Peyer's patch (tissue), 4 donors: ENCODE results near the gene PNPLA1. TPM values are rescaled to one million over a fixed set of nuclear protein-coding genes. Genes with fewer than 3 reads are reported as not detected.
A peak's percentile ranks its signal among the peaks of the same experiment; 100 is the strongest.
"Not testable (repeated sequence)": the region's sequence is repeated elsewhere in the genome, so short reads cannot be mapped to it uniquely, and the experiment has no call there.

Experiments used
- DNase-seq, 3 donors: peaks; one replicate each; pipeline ENCODE4 v3.0.0-alpha.2; 2017 to 2019
- H3K27ac ChIP-seq, 4 donors: fragments of 200-600 bp; sonication (generic); one replicate each; pipeline ENCODE4 v1.5.1; 2016 to 2019
- H3K27me3 ChIP-seq, 2 donors: fragments of 200-600 bp; sonication (generic); one replicate each; pipeline ENCODE4 v1.5.1; 2019
- H3K36me3 ChIP-seq, 3 donors: fragments of 200-600 bp; sonication (generic); one replicate each; pipeline ENCODE4 v1.5.1; 2016 to 2019
- H3K4me1 ChIP-seq, 4 donors: fragments of 200-600 bp; sonication (generic); one replicate each; pipeline ENCODE4 v1.5.1; 2016 to 2019
- H3K4me3 ChIP-seq, 4 donors: fragments of 200-600 bp; sonication (generic); 1 replicate in 3 of 4; 2 replicates in 1 of 4; pipeline ENCODE4 v1.5.1; 2016 to 2019; ENCODE audit warnings: mild to moderate bottlenecking in 1 of 4
- H3K9me3 ChIP-seq, 4 donors: fragments of 200-600 bp; sonication (generic); one replicate each; pipeline ENCODE4 v1.5.1; 2016 to 2019; ENCODE audit warnings: mild to moderate bottlenecking in 1 of 4
- CTCF ChIP-seq, 6 experiments: fragments of 450-650 bp in 4 of 6; fragments of 200-600 bp in 2 of 6; sonication (generic) in 1 of 6; IDR thresholded peaks; one replicate each; pipeline ENCODE4 v1.5.1; 2017 to 2019; ENCODE audit warnings: antibody characterized with exemption in 6 of 6, mild to moderate bottlenecking in 3 of 6, moderate library complexity in 1 of 6
- POLR2A ChIP-seq, 2 donors: fragments of 450-650 bp; IDR thresholded peaks; one replicate each; pipeline ENCODE4 v1.5.1; 2017; ENCODE audit warnings: antibody characterized with exemption in 2 of 2, mild to moderate bottlenecking in 2 of 2, moderate library complexity in 2 of 2
- total RNA-seq, 4 donors: library from RNA; depleted of rRNA; stranded (reverse); fragments of >200 nt; gene quantifications; one replicate each; pipeline ENCODE4 v1.1.0, GENCODE V29; 2016

PNPLA1 gene
- total RNA-seq, 4 donors from 2014 or later: 1.3 to 4.0 (median 3.0) TPM; not detected in 1

- TF ChIP-seq POLR2A (IDR thresholded peaks at IDR 0.05) (no peak), CTCF (IDR thresholded peaks at IDR 0.05) (no peak)
- Histone ChIP-seq H3K4me3 (peak overlapping the region in 2 of 4 donors; percentile 50 to 56), H3K9me3 (no peaks in the 10 kb centered on the region), H3K27ac (peak overlapping the region in 3 of 4 donors; percentile 63 to 96 (median 86)), H3K27me3 (no peaks in the 10 kb centered on the region), H3K36me3 (no peaks in the 10 kb centered on the region), H3K4me1 (peaks cover 0 to 29% (median 0%) of the 10 kb centered on the region in 4 donors)
- no peak for DNase-seq
Measured at GRCh38 chr6:36336208-36336710, 66.4 kb downstream of the PNPLA1 start.

GRCh38 chr6:36336779-36337241 lies 67.0 kb downstream of the PNPLA1 start, which contains the start of gene BNIP5:
TSS of gene BNIP5 (minus strand) at chr6:36336888. CDS start at chr6:36330690, 6,198 bp downstream.
- Histone ChIP-seq H3K27ac (peak within 1 kb of the TSS in 3 of 4 donors; percentile 63 to 96 (median 86)), H3K36me3 (no peaks in the 10 kb centered on the region), H3K27me3 (no peaks in the 10 kb centered on the region), H3K9me3 (no peaks in the 10 kb centered on the region), H3K4me1 (peaks cover 0 to 29% (median 0%) of the 10 kb centered on the region in 4 donors), H3K4me3 (peak within 1 kb of the TSS in 2 of 4 donors; percentile 50 to 56)
- TF ChIP-seq CTCF (IDR thresholded peaks at IDR 0.05): no peak
- peak; percentile 90 to 91 for TF ChIP-seq POLR2A (IDR thresholded peaks at IDR 0.05)
- DNase-seq: peak in 2 of 3 donors; percentile 78 to 86

- Histone ChIP-seq H3K9me3 (no peaks in the 10 kb centered on the region), H3K4me1 (peaks cover 0 to 29% (median 0%) of the 10 kb centered on the region in 4 donors), H3K4me3 (no peak overlapping the region), H3K36me3 (no peaks in the 10 kb centered on the region), H3K27ac (no peak overlapping the region), H3K27me3 (no peaks in the 10 kb centered on the region)
- TF ChIP-seq POLR2A (IDR thresholded peaks at IDR 0.05) (no peak), CTCF (IDR thresholded peaks at IDR 0.05) (no peak)
- no peak for DNase-seq
Measured at GRCh38 chr6:36337814-36338213, 68.0 kb downstream of the PNPLA1 start.

GRCh38 chr6:36338223-36338622 lies 68.4 kb downstream of the PNPLA1 start:
- DNase-seq, H3K27me3 ChIP-seq, H3K4me3 ChIP-seq, H3K9me3 ChIP-seq, H3K36me3 ChIP-seq: not testable (repeated sequence)
- Histone ChIP-seq H3K27ac (peak overlapping the region in 2 of 4 donors; percentile 20 to 79), H3K4me1 (peaks cover 0 to 29% (median 0%) of the 10 kb centered on the region in 4 donors)

- TF ChIP-seq POLR2A (IDR thresholded peaks at IDR 0.05) (peak in 1 of 2 donors; percentile 34), CTCF (IDR thresholded peaks at IDR 0.05) (no peak)
- Histone ChIP-seq H3K36me3 (no peaks in the 10 kb centered on the region), H3K4me1 (peaks cover 0 to 21% (median 0%) of the 10 kb centered on the region in 4 donors), H3K27me3 (no peaks in the 10 kb centered on the region), H3K4me3 (no peak overlapping the region), H3K9me3 (no peaks in the 10 kb centered on the region), H3K27ac (peak overlapping the region in 1 of 4 donors; percentile 79)
- DNase-seq: peak in 2 of 3 donors; percentile 60 to 76
Measured at GRCh38 chr6:36339146-36339545, 69.3 kb downstream of the PNPLA1 start.

- TF ChIP-seq POLR2A (IDR thresholded peaks at IDR 0.05): no peak
- no peak for TF ChIP-seq CTCF (IDR thresholded peaks at IDR 0.05)
- DNase-seq: no peak
- Histone ChIP-seq H3K9me3 (no peaks in the 10 kb centered on the region), H3K4me3 (no peak overlapping the region), H3K27me3 (no peaks in the 10 kb centered on the region), H3K4me1 (peaks cover 0 to 16% (median 0%) of the 10 kb centered on the region in 4 donors), H3K27ac (peak overlapping the region in 3 of 4 donors; percentile 78 to 94 (median 89)), H3K36me3 (no peaks in the 10 kb centered on the region)
Measured at GRCh38 chr6:36340306-36340617, 70.4 kb downstream of the PNPLA1 start.
